H1 (cell line): ENCODE data around the gene PML. TPM values are rescaled to one million over a fixed set of nuclear protein-coding genes. Genes with fewer than 3 reads are reported as not detected.

Experiments
- ASH2L ChIP-seq: fragments of 200-600, 300-600 bp; sonication (generic); IDR thresholded peaks from one replicate; pipeline ENCODE4 v1.7.1; 2017; ENCODE audit warnings: low read length
- HDAC2 ChIP-seq, 2 experiments: fragments of 300-600 bp in 1 of 2; sonication (generic) in 1 of 2; IDR thresholded peaks; 2 replicates each; pipeline ENCODE4 v1.6.1; 2011 to 2012; ENCODE audit warnings: low read depth in 2 of 2, low read length in 2 of 2, mild to moderate bottlenecking in 2 of 2, moderate library complexity in 2 of 2, borderline replicate concordance in 1 of 2, inconsistent platforms in 1 of 2
- PHF8 ChIP-seq: fragments of 200-600 bp; sonication (generic); conservative IDR thresholded peaks from 2 replicates; pipeline ENCODE4 v1.7.1; 2012; ENCODE audit warnings: low read depth, mild to moderate bottlenecking, inconsistent platforms, low read length, moderate library complexity
- polyA plus RNA-seq, 7 experiments: library from polyadenylated mRNA; depleted of rRNA in 3 of 7; stranded (reverse) in 5 of 7; unstranded in 2 of 7; fragments of >200 nt in 5 of 7; fragments of 200-250 nt in 2 of 7; gene quantifications; 1 replicate in 5 of 7; 2 replicates in 1 of 7; 4 replicates in 1 of 7; pipeline versions ENCODE4 v1.2.1 to v1.2.3, GENCODE V29; 2011 to 2013; ENCODE audit warnings: missing spikeins in 2 of 7, mixed read lengths in 2 of 7
- total RNA-seq: library from RNA; stranded (reverse); fragmentation: NEBNext Ultra II Directional; extraction: Animal tissue kit (Norgen Biotek cat#: 25700); gene quantifications from 2 replicates; pipeline ENCODE4 v1.2.1, GENCODE V29; 2021

Gene PML
- total and polyA plus RNA-seq, 2 of the 8 experiments (the other 6 are each of a cell fraction or from before 2014, with no cell fraction given) = 14.9 to 30.3 TPM

DNA sequence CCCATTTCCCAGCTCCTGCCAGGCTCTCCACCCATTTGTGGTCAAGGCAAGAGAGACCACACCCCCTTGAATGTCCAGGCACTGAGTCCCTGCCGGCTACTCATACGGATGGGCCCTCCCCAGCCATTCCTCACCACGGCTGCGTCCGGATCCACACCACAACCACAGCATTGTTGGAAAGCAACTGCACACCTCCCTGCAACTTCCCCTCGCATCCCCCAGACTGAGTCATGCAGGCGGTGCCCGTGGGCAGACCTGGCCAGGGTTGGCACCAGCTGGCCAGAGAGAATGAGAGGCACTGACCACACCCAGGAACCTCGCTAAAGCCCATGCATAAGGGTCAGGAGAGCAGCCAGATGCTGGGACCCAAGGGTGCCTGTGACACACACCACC, 37.8 kb upstream of the PML start (continued):
- TF ChIP-seq PHF8 (no peak), ASH2L (no peak), HDAC2 (IDR thresholded peaks at IDR 0.05; ENCODE audit: borderline replicate concordance in 1 of 2, low read depth in 2 of 2, low read length in 2 of 2) (no peak)
